Cardiac muscle cell (in vitro differentiated cells and primary cell): ENCODE data around the gene PRKAG2. TPM values are rescaled to one million over a fixed set of nuclear protein-coding genes. Genes with fewer than 3 reads are reported as not detected.
"Not testable (repeated sequence)": the region's sequence is repeated elsewhere in the genome, so short reads cannot be mapped to it uniquely, and the experiment has no call there.

ENCODE experiments used
- DNase-seq, 2 donors: peaks; one replicate each; pipeline versions ENCODE4 v3.0.0 to v3.0.0-alpha.2; 2010 to 2017; ENCODE audit warnings: low read depth in 1 of 2, low spot score in 1 of 2
- H3K27ac ChIP-seq: fragments of 200-600 bp; sonication (generic); 2 replicates; pipeline ENCODE4 v1.5.1; 2016
- H3K27me3 ChIP-seq: fragments of 200-600 bp; sonication (generic); 2 replicates; pipeline ENCODE4 v1.6.0; 2016; ENCODE audit warnings: control low read depth
- H3K36me3 ChIP-seq: fragments of 200-600 bp; sonication (generic); 2 replicates; pipeline ENCODE4 v1.5.1; 2016; ENCODE audit warnings: control low read depth
- H3K4me1 ChIP-seq: fragments of 200-600 bp; sonication (generic); 2 replicates; pipeline ENCODE4 v1.8.1; 2017; ENCODE audit warnings: low read depth, mild to moderate bottlenecking, mixed run types
- H3K4me3 ChIP-seq: fragments of 200-600 bp; sonication (generic); 2 replicates; pipeline ENCODE4 v1.5.1; 2016; ENCODE audit warnings: mild to moderate bottlenecking
- H3K9me3 ChIP-seq: fragments of 200-600 bp; sonication (generic); 2 replicates; pipeline ENCODE4 v1.5.1; 2017; ENCODE audit warnings: low read depth, mild to moderate bottlenecking, control low read depth
- CTCF ChIP-seq: IDR thresholded peaks from 2 replicates; pipeline ENCODE4 v1.5.1; 2012; ENCODE audit warnings: low read depth, mild to moderate bottlenecking, low read length
- polyA plus RNA-seq: library from polyadenylated mRNA; unstranded; fragments of >200 nt; fragmentation: Nextera tagmentation; extraction: Ambion mirVana; gene quantifications from 2 replicates; pipeline ENCODE4 v1.2.1, GENCODE V29; 2016
- total RNA-seq: library from RNA; depleted of rRNA; stranded (reverse); fragments of >200 nt; gene quantifications from 2 replicates; pipeline ENCODE4 v1.2.3, GENCODE V29; 2016

Gene PRKAG2
- total and polyA plus RNA-seq, 2 experiments from 2014 or later = 43.4 to 85.3 TPM

- H3K27me3 ChIP-seq = no peaks in the 10 kb centered on the region
- no peak for TF ChIP-seq CTCF
These were observed 290.2 kb downstream of the PRKAG2 start for GRCh38 chr7:151586531-151587260.

GRCh38 chr7:151585744-151586393 lies 291.0 kb downstream of the PRKAG2 start:
- TF ChIP-seq CTCF = no peak
- H3K4me1 ChIP-seq = no peaks in the 10 kb centered on the region
- H3K4me3 ChIP-seq = no peak overlapping the region
- H3K27ac ChIP-seq = no peak overlapping the region
- no peaks in the 10 kb centered on the region for H3K27me3 ChIP-seq
- H3K9me3 ChIP-seq = no peaks in the 10 kb centered on the region
- peaks cover 5% of the 10 kb centered on the region for H3K36me3 ChIP-seq
- DNase-seq = peak in 1 of 2 donors; percentile 12

More at GRCh38 chr7:151586531-151587260, 290.2 kb downstream of the PRKAG2 start:
- DNase-seq = no peak
- H3K9me3 ChIP-seq = no peaks in the 10 kb centered on the region
- H3K36me3 ChIP-seq = peaks cover 5% of the 10 kb centered on the region
- H3K4me3 ChIP-seq = no peak overlapping the region
- no peaks in the 10 kb centered on the region for H3K4me1 ChIP-seq
- no peak overlapping the region for H3K27ac ChIP-seq

- no peak for DNase-seq
- Histone ChIP-seq H3K4me3 (no peak overlapping the region), H3K9me3 (no peaks in the 10 kb centered on the region), H3K36me3 (peaks cover 5% of the 10 kb centered on the region), H3K27ac (no peak overlapping the region), H3K4me1 (no peaks in the 10 kb centered on the region), H3K27me3 (no peaks in the 10 kb centered on the region)
- no peak for TF ChIP-seq CTCF
These were observed 295.2 kb downstream of the PRKAG2 start for GRCh38 chr7:151581741-151582140.

GRCh38 chr7:151579644-151580043 lies 297.3 kb downstream of the PRKAG2 start:
- no peaks in the 10 kb centered on the region for H3K9me3 ChIP-seq
- no peaks in the 10 kb centered on the region for H3K4me1 ChIP-seq
- no peaks in the 10 kb centered on the region for H3K27me3 ChIP-seq
- H3K36me3 ChIP-seq = peaks cover 3% of the 10 kb centered on the region
- H3K4me3 ChIP-seq = no peak overlapping the region
- peak in 1 of 2 donors; percentile 25 for DNase-seq
- TF ChIP-seq CTCF = no peak
- H3K27ac ChIP-seq = no peak overlapping the region

GRCh38 chr7:151575410-151575809 lies 301.5 kb downstream of the PRKAG2 start:
- TF ChIP-seq CTCF = no peak
- Histone ChIP-seq H3K9me3 (no peaks in the 10 kb centered on the region), H3K36me3 (peaks cover 18% of the 10 kb centered on the region), H3K27ac (no peak overlapping the region), H3K4me3 (no peak overlapping the region), H3K27me3 (no peaks in the 10 kb centered on the region), H3K4me1 (no peaks in the 10 kb centered on the region)
- DNase-seq = no peak

GRCh38 chr7:151573046-151573445 lies 303.9 kb downstream of the PRKAG2 start:
- H3K4me1 ChIP-seq, H3K27ac ChIP-seq, H3K27me3 ChIP-seq, H3K4me3 ChIP-seq, H3K9me3 ChIP-seq: not testable (repeated sequence)
- H3K36me3 ChIP-seq = peaks cover 38% of the 10 kb centered on the region
- DNase-seq = peak in 1 of 2 donors; percentile 27
